Keratinocyte (primary cell): Measurements from ENCODE around the gene TENM4.
"Not testable (repeated sequence)": the region's sequence is repeated elsewhere in the genome, so short reads cannot be mapped to it uniquely, and the experiment has no call there.

Experiments
- CTCF ChIP-seq, 3 experiments: IDR thresholded peaks in 1 of 3; conservative IDR thresholded peaks in 1 of 3; optimal IDR thresholded peaks in 1 of 3; 2 replicates in 2 of 3; 3 replicates in 1 of 3; pipeline versions ENCODE3 to v1.5.1; 2011; ENCODE audit warnings: low read length in 3 of 3, mild to moderate bottlenecking in 3 of 3, moderate library complexity in 2 of 3, control low read depth in 1 of 3, inconsistent platforms in 1 of 3; ENCODE audit not compliant: insufficient read depth in 2 of 3; ENCODE audit errors: extremely low read depth in 1 of 3
- EZH2 ChIP-seq: IDR thresholded peaks from one replicate; pipeline ENCODE4 v1.6.1; 2012; ENCODE audit warnings: inconsistent platforms, mild to moderate bottlenecking, low read length, moderate library complexity

GRCh38 chr11:78609321-78609720 lies 831.5 kb downstream of the TENM4 start:
- TF ChIP-seq CTCF (optimal IDR thresholded peaks at IDR 0.05 in 1 of 3, IDR thresholded peaks at IDR 0.05 in 1 of 3, conservative IDR thresholded peaks at IDR 0.05 in 1 of 3; ENCODE audit: extremely low read depth in 1 of 3, insufficient read depth in 2 of 3, low read length in 3 of 3); EZH2: not testable (repeated sequence)
